AG08395 (cell line): ENCODE data around the gene AP1S3.

Source experiments
- DNase-seq: peaks from one replicate; pipeline ENCODE4 v3.0.0; 2012; ENCODE audit warnings: mixed read lengths, low spot score

Gene AP1S3

DNA sequence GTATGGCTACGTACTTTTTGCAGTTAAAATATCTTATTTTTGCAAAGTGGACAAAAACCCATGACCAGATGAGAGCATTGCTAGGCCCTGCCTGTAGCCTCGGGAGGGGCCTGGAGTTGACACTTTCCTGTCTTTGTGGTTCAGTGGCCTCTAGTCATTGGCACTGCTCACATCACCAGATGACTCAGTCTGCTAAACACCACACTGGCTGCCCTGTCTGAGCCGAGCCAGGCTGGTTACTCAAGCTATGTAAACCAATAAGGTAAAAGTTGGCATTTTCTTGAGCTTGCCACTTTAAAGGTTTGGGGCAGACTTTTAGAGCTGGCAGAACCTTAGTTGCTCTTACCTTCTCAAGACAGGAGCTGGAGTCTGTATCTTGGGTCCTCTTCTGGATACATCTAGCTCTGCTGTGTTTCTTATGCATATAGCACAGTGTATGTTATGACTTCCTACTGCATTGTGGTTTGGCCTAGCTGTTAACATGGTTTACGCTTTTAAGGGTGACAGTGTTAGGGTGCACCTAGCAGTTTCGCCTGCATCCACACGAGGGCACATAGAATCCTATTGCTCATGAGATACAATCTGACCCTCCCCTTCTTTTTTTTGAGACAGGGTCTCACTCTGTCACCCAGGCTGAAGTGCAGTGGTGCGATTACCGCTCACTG is 76.4 kb downstream of the AP1S3 start:
- peak; percentile 86 for DNase-seq

DNA sequence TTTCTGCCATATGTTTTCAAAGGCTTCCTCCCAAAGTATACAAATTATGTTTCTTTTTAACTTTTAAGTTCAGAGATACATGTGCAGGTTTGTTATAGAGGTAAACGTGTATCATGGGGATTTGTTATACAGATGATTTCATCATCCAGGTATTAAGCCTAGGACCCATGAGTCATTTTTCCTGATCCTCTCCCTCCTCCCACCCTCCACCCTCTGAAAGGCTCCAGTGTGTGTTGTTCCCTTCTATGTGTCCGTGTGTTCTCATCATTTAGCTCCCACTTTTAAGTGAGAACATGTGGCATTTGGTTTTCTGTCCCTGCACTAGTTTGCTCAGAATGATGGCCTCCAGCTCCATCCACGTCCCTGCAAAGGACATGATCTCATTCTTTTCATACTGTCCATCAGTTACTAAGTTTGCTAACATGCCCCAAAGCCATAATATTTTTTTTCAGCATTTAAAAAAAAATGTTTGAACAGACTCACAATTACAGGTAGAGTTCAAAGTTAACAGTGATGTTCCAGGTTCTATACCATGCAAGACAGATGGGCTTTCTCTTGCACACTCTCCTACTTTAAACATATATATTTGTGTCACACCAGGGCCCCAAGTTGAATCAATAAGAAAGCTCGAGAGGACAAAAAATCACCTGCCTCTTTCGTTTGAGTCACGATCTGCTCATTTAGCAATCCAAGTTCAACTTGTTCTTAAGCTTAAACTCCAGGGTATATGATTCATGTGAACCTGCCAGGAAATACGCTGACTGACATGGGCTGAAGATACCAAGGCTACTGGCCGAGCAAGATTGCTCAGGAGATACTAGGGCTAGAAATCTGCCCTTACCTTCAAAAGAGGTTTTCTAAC is 77.6 kb downstream of the AP1S3 start:
- no peak for DNase-seq

GRCh38 chr2:223758131-223758840 is 79.1 kb downstream of the AP1S3 start:
- DNase-seq: no peak

GRCh38 chr2:223753940-223754339 is 83.4 kb downstream of the AP1S3 start:
- DNase-seq: no peak

- DNase-seq: peak; percentile 30
These were observed 86.4 kb downstream of the AP1S3 start for GRCh38 chr2:223751012-223751411.

GRCh38 chr2:223747392-223748042 is 89.9 kb downstream of the AP1S3 start:
- no peak for DNase-seq

- no peak for DNase-seq
These were observed 90.8 kb downstream of the AP1S3 start for GRCh38 chr2:223746611-223747010.

DNA sequence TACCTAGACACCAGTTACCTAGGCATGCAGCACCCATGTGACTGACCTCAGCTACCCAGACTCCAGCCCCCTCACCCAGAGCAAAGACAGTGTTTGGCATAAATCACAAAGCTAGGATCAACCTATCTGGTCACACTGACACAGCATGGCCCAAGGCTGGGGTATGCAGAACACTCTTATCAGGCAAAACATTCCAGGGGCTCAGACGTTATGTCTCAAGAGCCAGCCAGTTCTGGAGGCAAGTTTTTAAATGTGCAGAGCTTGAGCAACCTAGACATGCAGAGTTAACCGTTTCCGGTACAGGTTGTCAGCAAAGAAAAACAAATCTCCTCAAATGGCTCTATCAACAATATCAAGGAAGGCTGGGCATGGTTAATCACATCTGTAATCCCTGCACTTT is 92.8 kb downstream of the AP1S3 start:
- no peak for DNase-seq

DNA sequence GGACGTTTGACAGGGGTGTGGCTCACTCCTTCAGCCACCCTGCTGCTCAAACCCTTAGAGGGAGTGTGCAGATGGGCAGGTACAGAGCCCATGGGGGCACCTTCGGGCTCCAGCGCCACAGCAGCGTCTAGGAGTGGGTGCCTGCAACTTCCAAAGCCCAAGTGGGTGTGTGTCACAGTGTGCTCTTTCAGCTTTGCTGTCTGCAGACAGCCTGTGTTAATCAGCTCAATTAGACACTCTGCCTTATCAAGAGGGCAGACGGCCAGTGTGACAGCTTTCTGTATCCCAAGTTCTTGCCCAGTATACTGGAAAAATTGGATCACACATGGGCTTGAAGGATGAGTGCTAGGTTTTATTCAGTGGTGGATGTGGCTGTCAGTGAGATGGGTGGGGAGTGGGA is 96.7 kb downstream of the AP1S3 start:
- no peak for DNase-seq

- DNase-seq: no peak
These were observed 100.2 kb downstream of the AP1S3 start for GRCh38 chr2:223737207-223737606.

DNA sequence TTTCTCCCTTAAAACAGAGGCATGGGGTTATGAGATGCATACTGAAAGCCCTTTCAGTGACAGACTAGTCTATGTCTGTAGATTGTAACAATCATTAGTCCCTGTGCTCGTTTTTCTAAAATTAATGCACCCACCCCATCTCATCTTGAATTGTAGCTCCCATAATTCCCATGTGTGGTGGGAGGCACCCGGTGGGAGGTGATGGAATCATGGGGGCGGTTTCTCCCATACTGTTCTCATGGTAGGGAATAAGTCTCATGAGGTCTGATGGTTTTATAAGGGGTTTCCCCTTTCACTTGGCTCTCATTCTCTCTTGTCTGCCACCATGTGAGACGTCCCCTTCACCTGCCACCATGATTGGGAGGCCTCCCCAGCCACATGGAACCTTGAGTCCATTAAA is 100.9 kb downstream of the AP1S3 start:
- DNase-seq: no peak

GRCh38 chr2:223735659-223736244 is 101.6 kb downstream of the AP1S3 start:
- peak; percentile 86 for DNase-seq

GRCh38 chr2:223735035-223735640 is 102.2 kb downstream of the AP1S3 start:
- DNase-seq: no peak

GRCh38 chr2:223734346-223734745 is 103.0 kb downstream of the AP1S3 start:
- DNase-seq: no peak

DNA sequence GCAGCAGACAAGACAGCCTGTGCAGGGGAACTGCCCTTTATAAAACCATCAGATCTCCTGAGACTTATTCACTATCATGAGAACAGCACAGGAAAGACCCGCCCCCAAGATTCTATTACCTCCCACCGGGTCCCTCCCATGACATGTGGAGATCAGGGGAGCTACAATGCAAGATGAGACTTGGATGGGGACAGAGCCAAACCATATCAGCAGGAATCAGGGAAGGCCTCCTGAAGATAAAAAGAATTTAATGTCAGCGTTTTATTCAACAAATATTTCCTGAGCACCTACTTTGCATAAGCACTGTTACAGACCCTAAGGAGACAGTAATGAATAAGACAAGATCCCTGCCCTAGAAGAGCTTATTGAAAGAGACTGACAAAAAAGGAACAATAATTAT is 105.0 kb downstream of the AP1S3 start:
- DNase-seq: no peak

DNA sequence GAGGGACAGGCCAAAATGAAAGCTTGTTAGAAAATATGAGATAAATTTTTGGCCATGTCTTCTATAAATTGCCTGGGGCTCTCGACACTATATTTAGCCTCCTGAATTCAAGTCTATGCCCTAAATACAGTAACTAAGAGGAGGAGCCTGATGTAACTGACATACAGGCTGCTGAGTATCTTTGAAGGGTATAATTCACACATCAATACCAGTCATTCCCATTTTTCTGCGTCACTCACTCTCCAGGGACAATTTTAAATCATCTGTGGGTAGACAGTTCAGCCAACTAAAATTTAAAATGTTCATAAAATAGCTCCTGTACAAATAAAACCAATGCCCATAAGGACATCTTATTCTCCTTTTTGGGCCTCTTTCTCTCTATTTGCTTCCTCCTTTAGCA is 105.9 kb downstream of the AP1S3 start:
- DNase-seq: no peak

GRCh38 chr2:223729781-223730180 is 107.6 kb downstream of the AP1S3 start:
- no peak for DNase-seq

- peak; percentile 39 for DNase-seq
These were observed 109.8 kb downstream of the AP1S3 start for GRCh38 chr2:223727562-223727961.

- no peak for DNase-seq
These were observed 111.1 kb downstream of the AP1S3 start for GRCh38 chr2:223725986-223726970.

DNA sequence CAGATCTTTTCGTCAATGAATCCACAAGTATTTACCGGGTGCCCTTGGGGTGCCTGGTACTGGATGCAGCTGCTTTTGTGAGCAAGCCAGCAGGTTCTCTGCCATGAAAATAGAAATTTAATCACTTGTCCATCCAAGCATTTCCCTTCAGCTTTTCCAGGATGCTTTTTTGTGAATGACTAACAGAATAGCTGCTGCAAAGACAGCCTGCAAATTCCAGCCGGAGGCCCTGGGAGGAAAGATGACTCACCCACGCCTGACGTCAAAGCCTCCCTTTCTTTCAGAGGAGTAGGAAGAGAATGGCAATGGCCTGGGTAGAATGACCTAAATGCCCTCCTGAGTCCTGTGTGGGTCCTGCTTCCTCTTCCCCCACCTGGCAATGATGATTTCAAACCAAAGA is 111.9 kb downstream of the AP1S3 start:
- DNase-seq: peak; percentile 97
